HepG2 (cell line): ENCODE measurements around the gene CNTFR. TPM values are rescaled to one million over a fixed set of nuclear protein-coding genes. Genes with fewer than 3 reads are reported as not detected.

Experiments
- ATAC-seq: fragments of 200-7000 bp; cut with Tn5 transposase; 3 replicates; pipeline ENCODE4 v1.9.1; 2020; ENCODE audit warnings: mild to moderate bottlenecking, moderate library complexity
- BruUV-seq: library from RNA; stranded (reverse); fragments of 400-500 nt; replicated peaks from 2 replicates; lab custom pipeline; 2021; lab: Mats Ljungman, UMichigan
- CTCF ChIA-PET: fragments of 300-600 bp; formaldehyde crosslinking; extraction: SDS; loops from one replicate; lab custom pipeline; 2021; ENCODE audit warnings: low total read pairs, inconsistent platforms, low intra/inter-chr PET ratio; lab: Yijun Ruan, JAX
- POLR2A ChIA-PET: fragments of 350-600 bp; sonication (Branson Sonifier 250); formaldehyde crosslinking; loops from one replicate; lab custom pipeline; 2020; ENCODE audit warnings: antibody characterized with exemption, inconsistent platforms; lab: Yijun Ruan, JAX
- DNase-seq: peaks from one replicate; pipeline ENCODE4 v3.0.0-alpha.2; 2015; ENCODE audit warnings: low spot score
- FAIRE-seq: peaks from 3 replicates; lab custom pipeline; 2011; peaks lifted over from hg19 to GRCh38; lab: Jason Lieb, UNC
- H2AFZ ChIP-seq: one replicate; pipeline ENCODE4 v1.6.1; 2011; ENCODE audit warnings: low read length, inconsistent platforms
- H3K27ac ChIP-seq: fragments of 300-600 bp; 3 replicates; pipeline ENCODE4 v1.8.0; 2011; ENCODE audit warnings: mixed run types, mild to moderate bottlenecking, mixed read lengths, low read length, inconsistent platforms; ENCODE audit not compliant: insufficient read depth; ENCODE audit errors: extremely low read length
- H3K27me3 ChIP-seq, 2 experiments: fragments of 200-600 bp in 1 of 2; 2 replicates in 1 of 2; 3 replicates in 1 of 2; pipeline versions ENCODE4 v1.6.0 to v1.8.0; 2011; ENCODE audit warnings: low read length in 2 of 2, mild to moderate bottlenecking in 2 of 2, moderate library complexity in 2 of 2, inconsistent platforms in 1 of 2; ENCODE audit not compliant: insufficient read depth in 2 of 2, control insufficient read depth in 1 of 2
- H3K36me3 ChIP-seq, 2 experiments: fragments of 200-600 bp in 1 of 2; replicated peaks in 1 of 2; 2 replicates in 1 of 2; 3 replicates in 1 of 2; pipeline versions ENCODE4 v1.5.1 to v1.8.0; 2011; ENCODE audit warnings: low read length in 2 of 2, inconsistent platforms in 1 of 2; ENCODE audit not compliant: insufficient read depth in 2 of 2, control insufficient read depth in 1 of 2
- H3K4me1 ChIP-seq: 2 replicates; pipeline ENCODE4 v1.5.1; 2012; ENCODE audit warnings: low read length, inconsistent platforms; ENCODE audit not compliant: insufficient read depth
- H3K4me2 ChIP-seq: 2 replicates; pipeline ENCODE4 v1.6.0; 2011; ENCODE audit warnings: low read depth, low read length, inconsistent platforms
- H3K4me3 ChIP-seq, 3 experiments: fragments of 200-600 bp in 1 of 3; sonication (generic), shearing (Covaris generic) in 1 of 3; replicated peaks in 1 of 3; 2 replicates each; pipeline ENCODE4 v1.5.1; 2011 to 2016; ENCODE audit warnings: low read length in 3 of 3, inconsistent platforms in 2 of 3, low read depth in 2 of 3, mild to moderate bottlenecking in 2 of 3, control low read depth in 1 of 3, mixed read lengths in 1 of 3; ENCODE audit not compliant: insufficient read depth in 1 of 3
- H3K79me2 ChIP-seq: one replicate; pipeline ENCODE4 v1.6.1; 2011; ENCODE audit warnings: low read length, inconsistent platforms; ENCODE audit not compliant: insufficient read depth
- H3K9ac ChIP-seq: 2 replicates; pipeline ENCODE4 v1.6.0; 2011; ENCODE audit warnings: mild to moderate bottlenecking, low read depth, low read length, inconsistent platforms; ENCODE audit not compliant: insufficient read depth
- H3K9me3 ChIP-seq: 2 replicates; pipeline ENCODE4 v1.5.1; 2012; ENCODE audit warnings: mild to moderate bottlenecking, low read length
- H4K20me1 ChIP-seq: 2 replicates; pipeline ENCODE4 v1.6.0; 2011; ENCODE audit warnings: inconsistent platforms, mild to moderate bottlenecking, low read length, moderate library complexity; ENCODE audit not compliant: insufficient read depth
- ATAD3A ChIP-seq: sonication (generic); formaldehyde crosslinking; IDR thresholded peaks from 2 replicates; pipeline ENCODE4 v1.4.0; 2020; ENCODE audit warnings: missing genetic modification reagents
- ATF2 ChIP-seq: sonication (generic); formaldehyde crosslinking; IDR thresholded peaks from 2 replicates; pipeline ENCODE4 v1.4.0; 2020; ENCODE audit warnings: missing genetic modification reagents
- BRCA1 ChIP-seq: sonication (generic); formaldehyde crosslinking; IDR thresholded peaks from 2 replicates; pipeline ENCODE4 v1.4.0; 2020; ENCODE audit warnings: missing genetic modification reagents
- CEBPB ChIP-seq: IDR thresholded peaks from 2 replicates; pipeline ENCODE4 v1.6.1; 2011; ENCODE audit warnings: low read depth, low read length, improper control_type of control experiment, borderline replicate concordance
- DDIT3 ChIP-seq: sonication (generic); formaldehyde crosslinking; IDR thresholded peaks from 2 replicates; pipeline ENCODE4 v1.4.0; 2020; ENCODE audit warnings: mild to moderate bottlenecking, missing genetic modification reagents
- EZH2 ChIP-seq: conservative IDR thresholded peaks from 2 replicates; pipeline ENCODE4 v1.6.1; 2012; ENCODE audit warnings: mild to moderate bottlenecking, low read depth, low read length, moderate library complexity
- FOXA3 ChIP-seq: IDR thresholded peaks from 2 replicates; pipeline ENCODE4 v1.6.1; 2016; ENCODE audit warnings: missing genetic modification reagents, missing compliant biosample characterization
- GTF3A ChIP-seq: sonication (generic); formaldehyde crosslinking; conservative IDR thresholded peaks from 2 replicates; pipeline ENCODE4 v1.4.0; 2020; ENCODE audit warnings: mild to moderate bottlenecking, missing genetic modification reagents
- HMG20A ChIP-seq: IDR thresholded peaks from 2 replicates; pipeline ENCODE4 v1.6.1; 2016; ENCODE audit warnings: borderline replicate concordance
- HNF4A ChIP-seq: sonication (generic); formaldehyde crosslinking; IDR thresholded peaks from 2 replicates; pipeline ENCODE4 v1.4.0; 2020; ENCODE audit warnings: missing genetic modification reagents
- PATZ1 ChIP-seq: sonication (generic); formaldehyde crosslinking; IDR thresholded peaks from 2 replicates; pipeline ENCODE4 v1.4.0; 2020; ENCODE audit warnings: missing genetic modification reagents
- REXO4 ChIP-seq: sonication (generic); formaldehyde crosslinking; IDR thresholded peaks from 2 replicates; pipeline ENCODE4 v1.8.0; 2022; ENCODE audit warnings: missing genetic modification reagents, mild to moderate bottlenecking, borderline replicate concordance
- RFXANK ChIP-seq: IDR thresholded peaks from 2 replicates; pipeline ENCODE4 v1.6.1; 2016
- TEAD3 ChIP-seq: optimal IDR thresholded peaks from 2 replicates; pipeline ENCODE3; 2016; ENCODE audit warnings: borderline replicate concordance
- ZFP1 ChIP-seq: IDR thresholded peaks from 2 replicates; pipeline ENCODE4 v1.6.1; 2016
- ZNF207 ChIP-seq: fragments of 450-650 bp; IDR thresholded peaks from 2 replicates; pipeline ENCODE4 v1.6.1; 2016; ENCODE audit warnings: antibody characterized with exemption, borderline replicate concordance
- ZNF329 ChIP-seq: sonication (generic); formaldehyde crosslinking; IDR thresholded peaks from 2 replicates; pipeline ENCODE4 v1.9.0; 2021; ENCODE audit warnings: low read depth, mild to moderate bottlenecking, missing genetic modification reagents
- ZNF546 ChIP-seq: sonication (generic); formaldehyde crosslinking; conservative IDR thresholded peaks from 2 replicates; pipeline ENCODE4 v1.8.1; 2023; ENCODE audit warnings: mild to moderate bottlenecking, missing genetic modification reagents
- WGBS: methylation state at CpG from one replicate; pipeline ENCODE4 v1.1.6; 2017; ENCODE audit warnings: low lambda C conversion rate; 5-methylcytosine and 5-hydroxymethylcytosine counted together
- in situ Hi-C: cut with HindIII; loops from 2 replicates; pipeline ENCODE4 v1.10.0; 2017; ENCODE audit warnings: low pct_unique_long_range_greater_than_20kb; ENCODE audit not compliant: extremely low pct_ligation_motif_present
- intact Hi-C: fragments of 100-400 bp; cut with micrococcal nuclease; formaldehyde crosslinking; loops from one replicate; pipeline ENCODE4 v1.10.0; 2022; ENCODE audit not compliant: unreplicated experiment
- polyA plus RNA-seq, 8 experiments: library from polyadenylated mRNA; depleted of rRNA in 3 of 8; stranded (reverse) in 7 of 8; unstranded in 1 of 8; fragments of >200 nt; fragmentation: Illumina TruSeq in 4 of 8; extraction: Trizol in 4 of 8; gene quantifications; 2 replicates each; pipeline versions ENCODE4 v1.2.1 to v1.2.3, GENCODE V29; 2011 to 2016; ENCODE audit warnings: low read depth in 4 of 8, missing spikeins in 1 of 8, mixed read lengths in 1 of 8; ENCODE audit not compliant: insufficient read depth in 1 of 8
- total RNA-seq, 5 experiments: library from RNA; depleted of rRNA; stranded (reverse); fragments of >200 nt; fragmentation: Illumina TruSeq; extraction: Trizol; gene quantifications; 2 replicates each; pipeline ENCODE4 v1.2.3, GENCODE V29; 2016; ENCODE audit warnings: low read depth in 1 of 5

CNTFR gene
- total and polyA plus RNA-seq, 2 of the 13 experiments (the other 11 are each of a cell fraction or from before 2014, with no cell fraction given): not detected

- Histone ChIP-seq H3K4me3 (peak overlapping the region; percentile 29 to 44 (median 40); a peak in 4 of 6 replicates), H3K79me2 (no peaks in the 10 kb centered on the region), H3K4me2 (peak overlapping the region; percentile 63), H3K9me3 (no peaks in the 10 kb centered on the region), H3K9ac (no peak overlapping the region), H2AFZ (peak overlapping the region; percentile 48), H3K27me3 (peaks cover 2 to 50% of the 10 kb centered on the region in 2 experiments; a peak in 3 of 5 replicates), H3K36me3 (no peaks in the 10 kb centered on the region), H3K27ac (no peak overlapping the region), H4K20me1 (no peaks in the 10 kb centered on the region; the same call in 1 of the 2 replicates), H3K4me1 (peaks cover 26% of the 10 kb centered on the region)
- BruUV-seq: no TSS peak
- intact Hi-C loops: no loop called here
- ChIA-PET POLR2A (no interaction called here), CTCF (no interaction called here)
- peak; percentile 81 for ATAC-seq
- peak; percentile 21 for DNase-seq
- under 1% methylated on average over 8 of the region's 21 CpGs for WGBS
- FAIRE-seq: peak; percentile 43
- in situ Hi-C loops: no loop called here
- TF ChIP-seq FOXA3 (CRISPR knock-in tag) (no peak), ZNF207 (no peak), ZNF546 (CRISPR knock-in tag) (no peak), BRCA1 (no peak), HMG20A (no peak), ZNF329 (CRISPR knock-in tag) (no peak), HNF4A (CRISPR knock-in tag) (peak; percentile 51; the same call in 1 of the 2 replicates), RFXANK (CRISPR knock-in tag) (no peak), ZFP1 (no peak), ATAD3A (CRISPR knock-in tag) (no peak), REXO4 (CRISPR knock-in tag) (no peak), GTF3A (CRISPR knock-in tag) (no peak), CEBPB (no peak), PATZ1 (CRISPR knock-in tag) (peak; percentile 92), TEAD3 (CRISPR knock-in tag) (peak; percentile 31), EZH2 (no peak), ATF2 (CRISPR knock-in tag) (no peak), DDIT3 (no peak)
Observed at GRCh38 chr9:34559624-34560455, 29.7 kb downstream of the CNTFR start.
